Hepatocyte (in vitro differentiated cells): ENCODE results near the gene ITGBL1. TPM values are rescaled to one million over a fixed set of nuclear protein-coding genes. Genes with fewer than 3 reads are reported as not detected.

Experiments
- DNase-seq: peaks from one replicate; pipeline ENCODE4 v3.0.0-alpha.2; 2016; ENCODE audit warnings: low spot score
- H2AFZ ChIP-seq: fragments of 200-600 bp; sonication (generic); 2 replicates; pipeline ENCODE4 v1.6.0; 2016; ENCODE audit warnings: antibody characterized with exemption, mild to moderate bottlenecking
- H3K27ac ChIP-seq: fragments of 200-600 bp; sonication (generic); 2 replicates; pipeline ENCODE4 v1.5.1; 2016; ENCODE audit warnings: mild to moderate bottlenecking
- H3K27me3 ChIP-seq: fragments of 200-600 bp; sonication (generic); 2 replicates; pipeline ENCODE4 v1.6.1; 2016
- H3K36me3 ChIP-seq: fragments of 200-600 bp; sonication (generic); replicated peaks from 2 replicates; pipeline ENCODE4 v1.5.1; 2016; ENCODE audit warnings: low read depth; ENCODE audit not compliant: insufficient read depth
- H3K4me1 ChIP-seq: fragments of 200-600 bp; sonication (generic); 2 replicates; pipeline ENCODE4 v1.5.1; 2016; ENCODE audit warnings: mild to moderate bottlenecking, moderate library complexity; ENCODE audit not compliant: insufficient read depth
- H3K4me2 ChIP-seq: fragments of 200-600 bp; sonication (generic); 2 replicates; pipeline ENCODE4 v1.6.0; 2016
- H3K4me3 ChIP-seq: fragments of 200-600 bp; sonication (generic); 2 replicates; pipeline ENCODE4 v1.5.1; 2016; ENCODE audit warnings: mild to moderate bottlenecking
- H3K79me2 ChIP-seq: fragments of 200-600 bp; sonication (generic); 2 replicates; pipeline ENCODE4 v1.6.0; 2017; ENCODE audit warnings: mild to moderate bottlenecking
- H3K9me2 ChIP-seq: fragments of 200-600 bp; sonication (generic); replicated peaks from 2 replicates; pipeline ENCODE4 v1.6.0; 2017; ENCODE audit warnings: mild to moderate bottlenecking; ENCODE audit not compliant: insufficient read depth
- H3K9me3 ChIP-seq: fragments of 200-600 bp; sonication (generic); 2 replicates; pipeline ENCODE4 v1.5.1; 2016; ENCODE audit warnings: low read depth, mild to moderate bottlenecking
- H4K20me1 ChIP-seq: fragments of 200-600 bp; sonication (generic); 2 replicates; pipeline ENCODE4 v1.6.0; 2016; ENCODE audit warnings: mild to moderate bottlenecking; ENCODE audit not compliant: insufficient read depth, poor library complexity, severe bottlenecking
- EZH2 ChIP-seq: fragments of 200-600 bp; sonication (generic); IDR thresholded peaks from 2 replicates; pipeline ENCODE4 v1.6.1; 2016; ENCODE audit warnings: antibody characterized with exemption, mild to moderate bottlenecking, borderline replicate concordance
- EZH2phosphoT487 ChIP-seq: fragments of 200-600 bp; sonication (generic); IDR thresholded peaks from one replicate; pipeline ENCODE4 v1.6.1; 2018; ENCODE audit warnings: antibody characterized with exemption, mild to moderate bottlenecking, low read depth, moderate library complexity; ENCODE audit not compliant: unreplicated experiment, severe bottlenecking
- WGBS: methylation state at CpG from one replicate; pipeline ENCODE4 v1.1.6; 2016; ENCODE audit warnings: low lambda C conversion rate; ENCODE audit errors: missing lambda C conversion rate; 5-methylcytosine and 5-hydroxymethylcytosine counted together
- polyA plus RNA-seq: library from polyadenylated mRNA; unstranded; fragments of >200 nt; fragmentation: Nextera tagmentation; extraction: Ambion mirVana; gene quantifications from 2 replicates; pipeline ENCODE4 v1.2.1, GENCODE V29; 2016
- total RNA-seq: library from RNA; depleted of rRNA; stranded (reverse); fragments of >200 nt; gene quantifications from 2 replicates; pipeline ENCODE4 v1.2.3, GENCODE V29; 2014
- TF ChIP-seq, protein P1 (sequence below): fragments of 200-600 bp; sonication (generic); IDR thresholded peaks from 2 replicates; pipeline ENCODE4 v1.5.1; 2016; ENCODE audit warnings: antibody characterized with exemption, mild to moderate bottlenecking; ENCODE audit not compliant: poor library complexity

ITGBL1 gene
- total and polyA plus RNA-seq, 2 experiments from 2014 or later = 0.33 TPM; not detected in 1

DNA sequence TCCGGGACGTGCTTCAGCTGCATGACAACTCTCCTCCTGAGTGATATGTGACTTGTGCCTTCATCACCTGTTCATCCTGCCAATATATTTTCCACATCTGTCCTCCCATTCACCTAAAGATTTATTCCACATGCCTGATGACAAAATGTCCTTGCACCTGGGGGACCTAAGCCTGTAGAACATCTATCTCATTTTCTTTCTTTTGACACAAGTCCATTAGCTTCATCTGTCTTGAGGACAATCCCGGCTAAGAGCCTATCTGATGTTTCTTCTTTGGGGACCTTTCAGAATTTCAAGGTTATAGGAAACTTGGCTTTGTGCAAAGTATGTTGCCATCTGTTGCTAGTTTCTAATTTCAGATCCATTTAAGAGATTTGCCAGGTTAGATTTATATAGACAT lies 41.1 kb downstream of the ITGBL1 start:
- Histone ChIP-seq H3K27me3 (no peaks in the 10 kb centered on the region), H3K79me2 (no peaks in the 10 kb centered on the region), H3K9me2 (no peaks in the 10 kb centered on the region), H3K4me3 (no peak overlapping the region), H3K36me3 (no peaks in the 10 kb centered on the region), H3K4me1 (no peaks in the 10 kb centered on the region), H3K4me2 (no peak overlapping the region), H4K20me1 (no peaks in the 10 kb centered on the region), H2AFZ (no peak overlapping the region), H3K27ac (no peak overlapping the region), H3K9me3 (no peaks in the 10 kb centered on the region)
- DNase-seq = no peak
- 79% methylated on average over 3 of the region's 3 CpGs for WGBS
- TF ChIP-seq, protein P1, sequence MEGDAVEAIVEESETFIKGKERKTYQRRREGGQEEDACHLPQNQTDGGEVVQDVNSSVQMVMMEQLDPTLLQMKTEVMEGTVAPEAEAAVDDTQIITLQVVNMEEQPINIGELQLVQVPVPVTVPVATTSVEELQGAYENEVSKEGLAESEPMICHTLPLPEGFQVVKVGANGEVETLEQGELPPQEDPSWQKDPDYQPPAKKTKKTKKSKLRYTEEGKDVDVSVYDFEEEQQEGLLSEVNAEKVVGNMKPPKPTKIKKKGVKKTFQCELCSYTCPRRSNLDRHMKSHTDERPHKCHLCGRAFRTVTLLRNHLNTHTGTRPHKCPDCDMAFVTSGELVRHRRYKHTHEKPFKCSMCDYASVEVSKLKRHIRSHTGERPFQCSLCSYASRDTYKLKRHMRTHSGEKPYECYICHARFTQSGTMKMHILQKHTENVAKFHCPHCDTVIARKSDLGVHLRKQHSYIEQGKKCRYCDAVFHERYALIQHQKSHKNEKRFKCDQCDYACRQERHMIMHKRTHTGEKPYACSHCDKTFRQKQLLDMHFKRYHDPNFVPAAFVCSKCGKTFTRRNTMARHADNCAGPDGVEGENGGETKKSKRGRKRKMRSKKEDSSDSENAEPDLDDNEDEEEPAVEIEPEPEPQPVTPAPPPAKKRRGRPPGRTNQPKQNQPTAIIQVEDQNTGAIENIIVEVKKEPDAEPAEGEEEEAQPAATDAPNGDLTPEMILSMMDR = no peak
- no peak for TF ChIP-seq EZH2phosphoT487
- no peak for TF ChIP-seq EZH2

DNA sequence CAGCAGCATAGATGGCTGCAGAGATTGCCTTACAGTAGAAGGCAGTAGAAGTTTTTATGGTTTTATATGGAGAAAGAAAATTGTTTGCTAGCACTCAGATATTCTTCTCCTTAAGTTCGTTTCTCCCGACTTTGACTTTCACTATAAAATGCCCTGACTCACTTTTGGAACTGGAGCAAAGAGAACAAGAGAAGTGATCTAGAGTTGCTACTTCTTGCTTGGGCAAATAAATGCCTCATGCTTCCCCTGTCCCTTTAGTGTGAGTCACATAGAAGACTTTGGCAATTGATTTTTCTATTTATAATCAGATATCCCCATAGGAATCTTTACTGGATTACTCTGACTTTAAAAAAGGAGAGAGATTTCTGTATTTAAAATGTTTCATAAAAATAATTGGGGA lies 46.9 kb downstream of the ITGBL1 start:
- DNase-seq = no peak
- Histone ChIP-seq H3K4me1 (no peaks in the 10 kb centered on the region), H3K9me3 (no peaks in the 10 kb centered on the region), H2AFZ (no peak overlapping the region), H3K79me2 (no peaks in the 10 kb centered on the region), H3K36me3 (no peaks in the 10 kb centered on the region), H3K4me2 (no peak overlapping the region), H3K4me3 (no peak overlapping the region), H3K27ac (no peak overlapping the region), H4K20me1 (no peaks in the 10 kb centered on the region), H3K9me2 (no peaks in the 10 kb centered on the region), H3K27me3 (peaks cover 3% of the 10 kb centered on the region)
- TF ChIP-seq, protein P1 = no peak
- TF ChIP-seq EZH2 (no peak), EZH2phosphoT487 (no peak)
- WGBS = 80% methylated on average over 2 of the region's 2 CpGs

DNA sequence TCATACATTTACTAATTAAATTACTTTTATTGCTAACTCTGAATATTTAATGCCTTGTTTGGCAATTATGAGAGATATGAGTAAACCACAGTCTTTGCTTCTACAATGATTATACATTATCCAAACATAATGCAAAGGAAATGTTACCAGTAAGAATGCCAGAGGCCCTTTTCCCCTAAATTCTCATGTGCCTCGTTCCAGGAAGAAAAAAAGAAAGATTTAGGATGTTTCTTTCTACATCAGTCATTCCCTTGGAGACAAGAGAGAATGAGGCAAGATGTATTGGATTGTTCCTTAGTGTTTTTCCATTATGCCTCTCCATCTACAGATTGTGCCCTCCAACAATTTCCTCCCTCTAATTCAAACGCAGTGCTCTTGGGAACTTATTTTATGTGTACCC lies 50.1 kb downstream of the ITGBL1 start:
- Histone ChIP-seq H3K36me3 (no peaks in the 10 kb centered on the region), H3K4me3 (no peak overlapping the region), H2AFZ (no peak overlapping the region), H3K4me1 (no peaks in the 10 kb centered on the region), H3K9me3 (no peaks in the 10 kb centered on the region), H3K27ac (no peak overlapping the region), H4K20me1 (no peaks in the 10 kb centered on the region), H3K79me2 (no peaks in the 10 kb centered on the region), H3K4me2 (no peak overlapping the region), H3K9me2 (no peaks in the 10 kb centered on the region), H3K27me3 (peaks cover 3% of the 10 kb centered on the region)
- 64% methylated on average over 2 of the region's 2 CpGs for WGBS
- DNase-seq = no peak
- TF ChIP-seq EZH2phosphoT487 (no peak), EZH2 (no peak)
- TF ChIP-seq, protein P1 = no peak

DNA sequence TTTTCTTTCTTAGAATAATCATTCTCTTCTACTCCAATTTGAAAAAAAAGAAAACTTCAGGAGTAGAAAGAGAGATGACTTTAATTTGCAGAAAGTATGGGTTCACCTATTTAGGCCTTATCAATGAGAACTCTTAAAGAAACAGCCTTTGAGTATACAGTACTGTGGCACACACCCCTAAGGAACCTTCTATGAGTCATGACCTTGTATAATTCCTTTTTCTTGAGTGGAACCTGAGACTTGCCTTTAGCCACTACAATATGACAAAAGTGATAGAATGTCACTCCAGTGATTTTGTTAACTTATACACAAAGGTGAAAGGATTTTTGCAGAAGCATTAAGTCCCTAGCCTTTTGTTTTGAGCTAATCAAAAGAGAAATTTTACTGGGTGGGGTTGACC lies 58.7 kb downstream of the ITGBL1 start:
- Histone ChIP-seq H2AFZ (no peak overlapping the region), H3K4me1 (no peaks in the 10 kb centered on the region), H3K27me3 (no peaks in the 10 kb centered on the region), H3K27ac (no peak overlapping the region), H3K4me2 (no peak overlapping the region), H3K9me3 (no peaks in the 10 kb centered on the region), H3K36me3 (no peaks in the 10 kb centered on the region), H3K9me2 (no peaks in the 10 kb centered on the region), H3K79me2 (no peaks in the 10 kb centered on the region), H4K20me1 (no peaks in the 10 kb centered on the region), H3K4me3 (no peak overlapping the region)
- TF ChIP-seq, protein P1 = no peak
- no peak for TF ChIP-seq EZH2
- TF ChIP-seq EZH2phosphoT487 = no peak
- DNase-seq = no peak
